ENCODE measurements around the gene NGDN.

NGDN gene

DNA sequence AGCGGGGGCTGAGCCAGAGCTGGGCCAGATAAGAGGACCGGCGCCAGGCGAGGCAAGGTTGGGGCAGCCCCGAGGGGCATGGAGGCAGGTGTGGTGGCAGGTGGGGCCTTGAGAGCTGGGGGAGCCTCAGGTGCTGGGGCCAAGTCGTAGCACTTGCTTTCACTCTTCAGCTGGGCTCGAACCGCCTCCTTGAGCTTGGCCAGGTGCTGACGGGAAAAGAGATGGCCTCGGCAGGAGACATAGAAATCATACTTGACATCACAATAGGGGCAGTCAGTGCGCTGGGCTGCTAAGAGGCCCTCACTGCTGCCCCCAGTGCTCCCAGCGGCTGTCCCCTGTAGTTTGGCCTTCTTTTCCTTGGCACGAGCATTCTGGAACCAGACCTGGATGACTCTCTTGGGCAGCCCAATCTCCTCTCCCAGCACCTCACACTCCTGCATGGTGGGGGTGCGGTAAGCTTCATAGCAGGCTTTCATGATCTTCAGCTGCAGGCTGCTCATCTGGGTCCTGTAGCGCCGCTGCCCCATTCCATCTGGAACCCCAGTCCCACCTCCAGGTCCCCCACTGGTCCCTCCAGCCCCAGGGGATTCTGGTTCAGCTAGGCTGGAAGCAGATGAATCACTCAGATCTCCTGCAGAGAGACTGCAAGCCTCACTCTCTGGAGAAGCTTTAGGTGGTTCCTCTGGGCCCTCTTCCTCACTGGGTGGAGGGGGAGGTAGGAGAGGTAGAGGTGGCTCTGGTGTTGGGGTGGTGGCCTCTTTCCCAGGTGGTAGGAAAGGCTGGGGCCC is 53.9 kb downstream of the NGDN start:
- DNase-seq = no peak

DNA sequence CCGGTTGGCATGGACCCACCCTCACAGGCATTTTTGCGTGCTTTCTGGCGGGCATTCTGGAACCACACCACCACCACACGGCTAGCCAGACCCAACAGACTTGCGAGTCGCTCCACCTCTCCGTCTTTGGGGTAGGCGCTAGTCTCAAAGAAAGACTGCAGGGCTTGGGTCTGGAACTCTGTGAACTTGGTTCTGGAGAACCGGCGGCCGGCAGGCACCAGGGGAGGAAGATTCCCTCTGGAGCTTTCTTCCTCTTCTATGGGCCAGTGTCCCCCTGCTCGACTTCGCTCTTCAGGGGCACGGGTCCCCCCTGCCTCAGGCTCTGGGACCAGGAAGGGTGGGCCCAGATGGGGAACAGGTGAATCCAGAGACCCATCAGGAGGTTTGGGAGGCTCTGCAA is 55.5 kb downstream of the NGDN start:
- no peak for DNase-seq

DNA sequence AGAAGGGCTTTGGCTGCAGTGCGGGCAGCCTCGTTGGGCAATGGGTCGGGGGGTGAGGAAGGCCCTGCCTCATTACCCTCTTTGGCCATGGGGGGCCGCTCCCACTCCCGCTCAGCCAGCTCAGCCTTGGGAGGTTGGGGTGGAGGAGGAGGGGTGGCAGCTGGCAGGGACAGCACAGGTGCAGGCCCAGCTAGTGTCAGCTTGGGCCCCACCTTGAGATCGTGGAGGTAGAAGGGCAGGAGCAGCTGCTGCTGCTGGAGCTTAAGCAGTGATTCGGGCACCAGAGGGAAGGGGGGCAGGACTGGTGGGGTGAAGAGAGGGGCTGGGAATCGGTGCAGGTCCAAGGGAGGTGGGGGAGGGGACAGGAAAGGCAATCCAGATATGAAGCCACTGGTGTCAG is 56.1 kb downstream of the NGDN start:
- DNase-seq = no peak
